Mesodermal cell (in vitro differentiated cells): ENCODE measurements around the gene PTPRN2.
"Not testable (repeated sequence)": the region's sequence is repeated elsewhere in the genome, so short reads cannot be mapped to it uniquely, and the experiment has no call there.

Experiments
- H3K27ac ChIP-seq: 2 replicates; pipeline ENCODE4 v1.7.0; 2013; ENCODE audit warnings: mild to moderate bottlenecking, low read depth, low read length, moderate library complexity; ENCODE audit not compliant: severe bottlenecking
- H3K36me3 ChIP-seq: 2 replicates; pipeline ENCODE4 v1.7.1; 2013; ENCODE audit warnings: mild to moderate bottlenecking, low read length, moderate library complexity; ENCODE audit not compliant: control insufficient read depth, insufficient read depth
- H3K4me1 ChIP-seq: one replicate; pipeline ENCODE4 v1.7.1; 2013; ENCODE audit warnings: mild to moderate bottlenecking, low read length; ENCODE audit not compliant: insufficient read depth, control insufficient read depth, poor library complexity, severe bottlenecking
- H3K4me3 ChIP-seq: 2 replicates; pipeline ENCODE4 v1.7.0; 2013; ENCODE audit warnings: low read length, control low read depth, mild to moderate bottlenecking; ENCODE audit not compliant: insufficient read depth, poor library complexity, severe bottlenecking; ENCODE audit errors: extremely low read depth
- H3K9me3 ChIP-seq: 2 replicates; pipeline ENCODE4 v1.7.1; 2013; ENCODE audit warnings: mild to moderate bottlenecking, low read length, moderate library complexity; ENCODE audit not compliant: control insufficient read depth
- WGBS, 2 experiments: methylation state at CpG; one replicate each; pipeline ENCODE4 v1.1.5; 2013; ENCODE audit warnings: missing lambda C conversion rate in 2 of 2; ENCODE audit not compliant: insufficient coverage in 2 of 2; 5-methylcytosine and 5-hydroxymethylcytosine counted together

Gene PTPRN2

DNA sequence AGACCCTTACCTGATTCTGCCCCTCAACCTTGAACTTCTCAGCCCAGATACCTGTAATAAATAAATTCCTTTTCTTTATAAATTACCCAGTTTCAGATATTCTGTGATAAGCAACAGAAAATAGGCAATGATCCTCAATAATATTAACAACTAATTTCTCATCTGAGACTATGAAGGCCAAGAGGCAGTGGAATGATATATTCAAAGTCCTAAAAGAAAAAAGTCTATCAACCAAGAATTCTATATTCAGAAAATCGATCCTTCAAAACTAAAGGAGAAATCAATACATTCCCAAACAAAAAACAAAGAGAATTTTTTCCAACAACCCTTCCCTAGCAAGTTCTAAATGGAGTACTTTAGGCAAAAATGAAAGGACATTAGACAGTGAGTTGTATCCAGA, 279.6 kb downstream of the PTPRN2 start:
- Histone ChIP-seq H3K4me1 (no peaks in the 10 kb centered on the region), H3K9me3 (peaks cover 89% of the 10 kb centered on the region), H3K36me3 (no peaks in the 10 kb centered on the region), H3K4me3 (no peak overlapping the region), H3K27ac (no peak overlapping the region)
- no CpG with 5 or more reads among the region's 1 CpG for WGBS, 2 experiments

DNA sequence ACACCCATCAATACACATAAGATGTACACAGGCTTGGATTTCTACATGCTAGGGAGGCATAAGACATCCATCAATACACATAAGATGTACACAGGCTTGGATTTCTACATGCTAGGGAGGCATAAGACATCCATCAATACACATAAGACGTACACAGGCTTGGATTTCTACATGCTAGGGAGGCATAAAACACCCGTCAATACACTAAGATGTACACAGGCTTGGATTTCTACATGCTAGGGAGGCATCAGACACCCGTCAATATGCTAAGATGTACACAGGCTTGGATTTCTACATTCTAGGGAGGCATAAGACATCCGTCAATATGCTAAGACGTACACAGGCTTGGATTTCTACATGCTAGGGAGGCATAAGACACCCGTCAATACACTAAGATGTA, 283.6 kb downstream of the PTPRN2 start:
- not testable (repeated sequence) for H3K27ac ChIP-seq, H3K4me3 ChIP-seq, H3K36me3 ChIP-seq, H3K4me1 ChIP-seq
- WGBS, 2 experiments = 66 to 70% methylated on average over 6 of the region's 6 CpGs
- H3K9me3 ChIP-seq = peaks cover 87% of the 10 kb centered on the region

DNA sequence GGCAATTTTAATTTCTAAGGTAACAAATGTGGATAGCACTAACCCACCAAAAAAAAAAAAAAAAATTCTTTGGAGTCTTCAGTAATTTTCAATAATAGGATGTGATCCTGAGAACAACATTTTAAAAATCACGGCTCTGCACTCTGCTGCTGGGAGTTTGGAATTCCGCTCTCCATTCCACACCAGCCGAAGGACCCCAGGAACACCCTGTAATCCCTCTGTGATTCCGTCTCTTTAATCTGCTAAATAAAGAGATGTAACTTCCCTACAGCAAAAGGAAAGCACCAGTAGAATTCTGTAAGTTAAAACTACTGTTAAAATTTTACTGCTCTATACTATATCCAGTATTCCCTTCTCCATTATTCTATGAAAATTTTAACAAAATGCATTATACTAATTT, 284.5 kb downstream of the PTPRN2 start:
- Histone ChIP-seq H3K9me3 (peaks cover 93% of the 10 kb centered on the region), H3K36me3 (no peaks in the 10 kb centered on the region), H3K4me1 (no peaks in the 10 kb centered on the region), H3K4me3 (no peak overlapping the region), H3K27ac (no peak overlapping the region)
- 67% methylated on average over 3 of the region's 4 CpGs; no CpG with 5 or more reads in 1 of the 2 experiments for WGBS, 2 experiments

GRCh38 chr7:158302274-158303070, 285.2 kb downstream of the PTPRN2 start:
- Histone ChIP-seq H3K27ac (no peak overlapping the region), H3K4me1 (no peaks in the 10 kb centered on the region), H3K9me3 (peaks cover 91% of the 10 kb centered on the region), H3K36me3 (no peaks in the 10 kb centered on the region), H3K4me3 (no peak overlapping the region)
- 72 to 83% methylated on average over 11 to 12 of the region's 14 CpGs for WGBS, 2 experiments

GRCh38 chr7:158301207-158301606, 286.4 kb downstream of the PTPRN2 start:
- Histone ChIP-seq H3K4me1 (no peaks in the 10 kb centered on the region), H3K4me3 (no peak overlapping the region), H3K9me3 (peaks cover 88% of the 10 kb centered on the region), H3K36me3 (no peaks in the 10 kb centered on the region), H3K27ac (no peak overlapping the region)
- WGBS, 2 experiments = 82 to 95% methylated on average over 6 to 10 of the region's 10 CpGs

GRCh38 chr7:158300427-158300826, 287.2 kb downstream of the PTPRN2 start:
- no peak overlapping the region for H3K27ac ChIP-seq
- peaks cover 87% of the 10 kb centered on the region for H3K9me3 ChIP-seq

DNA sequence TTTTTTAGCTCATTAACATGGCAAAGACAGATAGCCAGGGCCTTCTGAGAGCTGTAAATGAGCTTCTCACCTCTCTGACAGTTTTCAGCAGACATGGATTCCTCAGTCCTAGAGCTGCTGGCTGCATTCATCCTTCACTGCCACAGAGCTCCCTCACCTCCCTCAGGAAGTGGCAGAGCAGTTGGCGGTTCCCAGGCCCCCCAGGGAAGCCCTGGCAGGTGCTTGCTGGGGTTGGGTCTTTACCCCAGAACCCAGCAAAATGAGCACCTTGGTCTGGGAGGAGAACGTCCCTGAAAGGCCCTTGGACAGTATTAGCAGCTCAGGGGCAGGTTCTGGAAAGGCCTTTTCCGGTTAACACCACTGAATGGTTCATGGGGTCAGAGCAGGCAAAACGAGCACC, 288.0 kb downstream of the PTPRN2 start:
- Histone ChIP-seq H3K4me3 (no peak overlapping the region), H3K9me3 (peaks cover 81% of the 10 kb centered on the region), H3K4me1 (no peaks in the 10 kb centered on the region), H3K27ac (no peak overlapping the region), H3K36me3 (no peaks in the 10 kb centered on the region)
- 18 to 48% methylated on average over 2 to 3 of the region's 4 CpGs for WGBS, 2 experiments

More at GRCh38 chr7:158300427-158300826, 287.2 kb downstream of the PTPRN2 start:
- no peaks in the 10 kb centered on the region for H3K36me3 ChIP-seq
- no peak overlapping the region for H3K4me3 ChIP-seq
- WGBS, 2 experiments = 81 to 84% methylated on average over 13 to 15 of the region's 16 CpGs
- H3K4me1 ChIP-seq = no peaks in the 10 kb centered on the region

DNA sequence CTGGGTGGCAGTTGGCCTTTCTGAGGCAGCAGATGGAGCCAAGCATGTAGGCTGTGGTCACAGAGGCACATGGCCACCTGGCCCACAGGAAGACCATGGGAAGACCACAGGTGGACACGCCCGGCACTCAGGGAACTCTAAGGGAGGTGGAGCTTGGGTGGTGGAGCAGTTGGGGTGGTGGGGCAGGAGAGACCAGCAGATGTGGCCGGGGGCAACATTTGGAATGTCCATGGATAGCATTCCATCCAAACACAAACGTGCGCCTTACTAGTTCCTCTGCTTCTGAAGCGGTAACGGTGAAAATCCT, 290.9 kb downstream of the PTPRN2 start:
- H3K9me3 ChIP-seq = peaks cover 75% of the 10 kb centered on the region
- H3K4me1 ChIP-seq = no peaks in the 10 kb centered on the region
- H3K27ac ChIP-seq = no peak overlapping the region
- 86% methylated on average over 7 of the region's 7 CpGs for WGBS, 2 experiments
- no peaks in the 10 kb centered on the region for H3K36me3 ChIP-seq
- H3K4me3 ChIP-seq = no peak overlapping the region

- H3K4me1 ChIP-seq = no peaks in the 10 kb centered on the region
- H3K36me3 ChIP-seq = no peaks in the 10 kb centered on the region
- WGBS, 2 experiments = 84 to 85% methylated on average over 10 to 13 of the region's 16 CpGs
- H3K4me3 ChIP-seq = no peak overlapping the region
- peaks cover 76% of the 10 kb centered on the region for H3K9me3 ChIP-seq
- no peak overlapping the region for H3K27ac ChIP-seq
Measured at GRCh38 chr7:158295966-158296797, 291.4 kb downstream of the PTPRN2 start.

GRCh38 chr7:158294468-158295215, 293.0 kb downstream of the PTPRN2 start:
- peaks cover 76% of the 10 kb centered on the region for H3K9me3 ChIP-seq
- WGBS, 2 experiments = 74 to 83% methylated on average over 15 to 23 of the region's 29 CpGs
- not testable (repeated sequence) for H3K4me1 ChIP-seq, H3K27ac ChIP-seq, H3K4me3 ChIP-seq, H3K36me3 ChIP-seq
